ENCODE data around the gene RAB39B.

The RAB39B gene, protein sequence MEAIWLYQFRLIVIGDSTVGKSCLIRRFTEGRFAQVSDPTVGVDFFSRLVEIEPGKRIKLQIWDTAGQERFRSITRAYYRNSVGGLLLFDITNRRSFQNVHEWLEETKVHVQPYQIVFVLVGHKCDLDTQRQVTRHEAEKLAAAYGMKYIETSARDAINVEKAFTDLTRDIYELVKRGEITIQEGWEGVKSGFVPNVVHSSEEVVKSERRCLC

DNA sequence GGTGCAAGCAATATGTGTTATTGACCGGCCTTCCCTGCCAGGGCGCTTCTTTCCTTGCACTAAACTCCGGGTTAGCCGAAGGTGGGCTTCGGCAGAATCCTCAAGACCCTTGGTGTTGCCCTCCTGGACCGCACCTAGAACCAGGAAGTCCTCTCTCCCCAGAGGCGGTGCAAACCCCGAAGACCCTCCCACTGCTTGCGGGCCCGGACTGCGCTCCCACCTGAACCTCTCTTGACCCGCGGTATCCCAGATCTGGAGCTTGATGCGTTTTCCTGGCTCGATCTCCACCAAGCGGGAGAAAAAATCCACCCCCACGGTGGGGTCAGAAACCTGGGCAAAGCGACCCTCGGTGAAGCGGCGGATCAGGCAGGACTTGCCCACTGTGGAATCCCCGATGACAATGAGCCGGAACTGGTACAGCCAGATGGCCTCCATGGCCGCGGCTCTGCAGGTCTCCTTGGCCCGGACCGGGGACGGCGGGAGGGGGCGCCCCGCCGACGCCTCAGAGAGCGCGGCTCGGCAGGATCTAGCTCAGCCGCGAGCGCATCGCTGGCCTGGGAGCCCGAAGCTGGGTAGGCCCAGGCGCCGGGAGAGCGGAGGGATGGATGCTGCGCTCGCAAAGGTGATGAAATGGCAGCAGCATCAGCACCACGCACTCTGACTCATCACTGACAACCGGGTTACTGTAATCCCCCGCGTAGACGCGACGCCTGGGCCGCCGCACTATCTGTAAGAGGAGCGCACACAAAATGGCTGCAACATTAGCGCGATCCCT lies at the start of gene RAB39B:
Gene RAB39B (minus strand): TSS at position 638 of the 775 bp plus-strand sequence. CDS start 203 bp downstream, at position 435.
- Histone ChIP-seq H3K79me2 (ENCODE audit: insufficient read depth, low read length) (peaks cover 20% of the 10 kb centered on the region), H3K4me3 (ENCODE audit: low read length, poor library complexity, severe bottlenecking) (peak within 1 kb of the TSS; percentile 86), H3K36me3 (ENCODE audit: insufficient read depth, low read length) (no peaks in the 10 kb centered on the region), H4K20me1 (ENCODE audit: insufficient read depth, low read length, poor library complexity, severe bottlenecking) (no peaks in the 10 kb centered on the region), H3K9me2 (replicated peaks; ENCODE audit: low read depth, low read length) (no peaks in the 10 kb centered on the region), H3F3A (ENCODE audit: low read depth) (no peaks in the 10 kb centered on the region), H3K9ac (ENCODE audit: low read depth, low read length, poor library complexity, severe bottlenecking) (peak within 1 kb of the TSS; percentile 78), H3K9me3 (ENCODE audit: insufficient read depth, low read depth, low read length) (no peaks in the 10 kb centered on the region), H2AFZ (ENCODE audit: low read length) (peak within 1 kb of the TSS; percentile 96), H3K4me2 (ENCODE audit: low read depth, low read length, poor library complexity, severe bottlenecking) (peak within 1 kb of the TSS; percentile 87), H3K27me3 (ENCODE audit: insufficient read depth, low read length, poor library complexity, severe bottlenecking) (no peaks in the 10 kb centered on the region), H3K4me1 (ENCODE audit: insufficient read depth, low read length, poor library complexity, severe bottlenecking) (peaks cover 12% of the 10 kb centered on the region)
- TF ChIP-seq EZH2phosphoT487 (IDR thresholded peaks at IDR 0.05; ENCODE audit: borderline replicate concordance): no peak
- TF ChIP-seq, protein P1, sequence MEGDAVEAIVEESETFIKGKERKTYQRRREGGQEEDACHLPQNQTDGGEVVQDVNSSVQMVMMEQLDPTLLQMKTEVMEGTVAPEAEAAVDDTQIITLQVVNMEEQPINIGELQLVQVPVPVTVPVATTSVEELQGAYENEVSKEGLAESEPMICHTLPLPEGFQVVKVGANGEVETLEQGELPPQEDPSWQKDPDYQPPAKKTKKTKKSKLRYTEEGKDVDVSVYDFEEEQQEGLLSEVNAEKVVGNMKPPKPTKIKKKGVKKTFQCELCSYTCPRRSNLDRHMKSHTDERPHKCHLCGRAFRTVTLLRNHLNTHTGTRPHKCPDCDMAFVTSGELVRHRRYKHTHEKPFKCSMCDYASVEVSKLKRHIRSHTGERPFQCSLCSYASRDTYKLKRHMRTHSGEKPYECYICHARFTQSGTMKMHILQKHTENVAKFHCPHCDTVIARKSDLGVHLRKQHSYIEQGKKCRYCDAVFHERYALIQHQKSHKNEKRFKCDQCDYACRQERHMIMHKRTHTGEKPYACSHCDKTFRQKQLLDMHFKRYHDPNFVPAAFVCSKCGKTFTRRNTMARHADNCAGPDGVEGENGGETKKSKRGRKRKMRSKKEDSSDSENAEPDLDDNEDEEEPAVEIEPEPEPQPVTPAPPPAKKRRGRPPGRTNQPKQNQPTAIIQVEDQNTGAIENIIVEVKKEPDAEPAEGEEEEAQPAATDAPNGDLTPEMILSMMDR (conservative IDR thresholded peaks at IDR 0.05; ENCODE audit: low read length): peak; percentile 21; the same call in 1 of the 2 replicates

DNA sequence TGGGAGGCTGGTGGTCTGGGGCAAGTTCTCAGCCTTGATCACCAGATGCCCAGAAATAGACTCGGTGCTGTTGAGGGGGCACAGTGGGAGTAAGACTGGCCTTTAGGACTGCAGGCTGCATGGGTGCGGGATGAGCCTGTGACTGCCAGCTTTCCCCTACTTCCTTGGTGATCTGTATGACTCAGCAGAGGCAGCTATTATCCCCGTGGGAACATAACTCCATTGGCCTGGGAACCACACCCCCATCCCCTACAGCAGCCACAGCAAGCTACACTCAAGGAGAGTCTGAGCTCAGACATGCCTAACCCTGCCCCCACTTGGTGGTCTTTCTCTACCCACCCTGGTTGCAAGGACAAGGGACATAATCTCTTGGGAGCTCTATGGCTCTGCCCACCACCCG lies 49.5 kb upstream of the RAB39B start:
- Histone ChIP-seq H3K4me2 (ENCODE audit: low read depth, low read length, poor library complexity, severe bottlenecking) (no peak overlapping the region), H3K9ac (ENCODE audit: low read depth, low read length, poor library complexity, severe bottlenecking) (no peak overlapping the region), H3K4me3 (ENCODE audit: low read length, poor library complexity, severe bottlenecking) (no peak overlapping the region), H3K79me2 (ENCODE audit: insufficient read depth, low read length) (no peaks in the 10 kb centered on the region), H4K20me1 (ENCODE audit: insufficient read depth, low read length, poor library complexity, severe bottlenecking) (no peaks in the 10 kb centered on the region), H3K9me2 (replicated peaks; ENCODE audit: low read depth, low read length) (no peaks in the 10 kb centered on the region), H3F3A (ENCODE audit: low read depth) (no peaks in the 10 kb centered on the region), H2AFZ (ENCODE audit: low read length) (no peak overlapping the region), H3K36me3 (ENCODE audit: insufficient read depth, low read length) (no peaks in the 10 kb centered on the region), H3K9me3 (ENCODE audit: insufficient read depth, low read depth, low read length) (no peaks in the 10 kb centered on the region), H3K4me1 (ENCODE audit: insufficient read depth, low read length, poor library complexity, severe bottlenecking) (no peaks in the 10 kb centered on the region), H3K27me3 (ENCODE audit: insufficient read depth, low read length, poor library complexity, severe bottlenecking) (no peaks in the 10 kb centered on the region)
- TF ChIP-seq, protein P1 (conservative IDR thresholded peaks at IDR 0.05; ENCODE audit: low read length): no peak
- no peak for TF ChIP-seq EZH2phosphoT487 (IDR thresholded peaks at IDR 0.05; ENCODE audit: borderline replicate concordance)

DNA sequence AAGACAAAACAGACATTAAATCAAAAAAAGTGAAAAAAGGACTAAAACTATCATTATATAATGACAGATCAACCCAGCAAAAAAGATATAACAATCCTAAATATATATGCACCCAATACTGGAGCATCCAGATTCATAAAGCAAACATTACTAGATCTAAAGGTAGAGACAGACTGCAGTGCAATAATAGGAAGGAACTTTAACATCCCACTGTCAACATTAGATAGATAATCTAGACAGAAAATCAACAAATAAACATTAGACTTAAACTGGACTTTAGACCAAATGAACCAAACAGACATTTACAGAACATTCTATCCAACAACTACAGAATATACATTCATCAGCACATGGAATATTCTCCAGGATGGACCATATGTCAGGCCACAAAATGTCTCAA lies 29.5 kb upstream of the RAB39B start:
- Histone ChIP-seq H3K4me3 (ENCODE audit: low read length, poor library complexity, severe bottlenecking) (no peak overlapping the region), H3K27me3 (ENCODE audit: insufficient read depth, low read length, poor library complexity, severe bottlenecking) (no peaks in the 10 kb centered on the region), H3K79me2 (ENCODE audit: insufficient read depth, low read length) (no peaks in the 10 kb centered on the region), H4K20me1 (ENCODE audit: insufficient read depth, low read length, poor library complexity, severe bottlenecking) (no peaks in the 10 kb centered on the region), H3K9me3 (ENCODE audit: insufficient read depth, low read depth, low read length) (no peaks in the 10 kb centered on the region), H3K9ac (ENCODE audit: low read depth, low read length, poor library complexity, severe bottlenecking) (no peak overlapping the region), H3F3A (ENCODE audit: low read depth) (no peaks in the 10 kb centered on the region), H3K9me2 (replicated peaks; ENCODE audit: low read depth, low read length) (no peaks in the 10 kb centered on the region), H3K36me3 (ENCODE audit: insufficient read depth, low read length) (no peaks in the 10 kb centered on the region), H2AFZ (ENCODE audit: low read length) (no peak overlapping the region), H3K4me2 (ENCODE audit: low read depth, low read length, poor library complexity, severe bottlenecking) (no peak overlapping the region), H3K4me1 (ENCODE audit: insufficient read depth, low read length, poor library complexity, severe bottlenecking) (no peaks in the 10 kb centered on the region)
- TF ChIP-seq, protein P1 (conservative IDR thresholded peaks at IDR 0.05; ENCODE audit: low read length): no peak
- TF ChIP-seq EZH2phosphoT487 (IDR thresholded peaks at IDR 0.05; ENCODE audit: borderline replicate concordance): no peak
